GM12878 (cell line): ENCODE measurements around the gene TTK. TPM values are rescaled to one million over a fixed set of nuclear protein-coding genes. Genes with fewer than 3 reads are reported as not detected.

Source experiments
- ATAC-seq: fragments of 200-7000 bp; cut with Tn5 transposase; 3 replicates; pipeline ENCODE4 v1.9.1; 2020; ENCODE audit warnings: mild to moderate bottlenecking, moderate library complexity
- BruUV-seq: library from RNA; stranded (reverse); fragments of 400-500 nt; replicated peaks from 2 replicates; lab custom pipeline; 2021; lab: Mats Ljungman, UMichigan
- CTCF ChIA-PET: fragments of 300-600 bp; sonication (Branson Sonifier 250); formaldehyde crosslinking; extraction: SDS; loops from one replicate; lab custom pipeline; 2021; ENCODE audit warnings: inconsistent platforms; lab: Yijun Ruan, JAX
- POLR2A ChIA-PET: fragments of 350-600 bp; formaldehyde crosslinking; extraction: SDS; loops from one replicate; lab custom pipeline; 2021; ENCODE audit warnings: inconsistent platforms; lab: Charles Lee
- RAD21 ChIA-PET: fragments of 300-600 bp; sonication (Branson Sonifier 250); formaldehyde crosslinking; loops from one replicate; lab custom pipeline; 2023; ENCODE audit warnings: antibody characterized with exemption; ENCODE audit not compliant: unreplicated experiment; lab: Charles Lee
- SMC1A ChIA-PET: fragments of 300-600 bp; sonication (Branson Sonifier 250); formaldehyde crosslinking; loops from one replicate; lab custom pipeline; 2023; ENCODE audit not compliant: unreplicated experiment, uncharacterized antibody; lab: Charles Lee
- DNase-seq: peaks from one replicate; pipeline ENCODE4 v3.0.0-alpha.2; 2011; ENCODE audit warnings: low read depth, low spot score
- FAIRE-seq: peaks from 3 replicates; lab custom pipeline; 2011; peaks lifted over from hg19 to GRCh38; lab: Jason Lieb, UNC
- H2AFZ ChIP-seq: 2 replicates; pipeline ENCODE4 v1.6.0; 2011; ENCODE audit warnings: low read depth, low read length, control low read depth; ENCODE audit not compliant: control insufficient read depth
- H3K27ac ChIP-seq: 2 replicates; pipeline ENCODE4 v1.5.1; 2011; ENCODE audit warnings: control low read depth; ENCODE audit not compliant: control insufficient read depth, insufficient read depth
- H3K27me3 ChIP-seq, 2 experiments: replicated peaks in 1 of 2; 2 replicates each; pipeline versions ENCODE4 v1.6.0 to v1.6.1; 2011; ENCODE audit warnings: low read length in 1 of 2; ENCODE audit not compliant: control insufficient read depth in 2 of 2, insufficient read depth in 2 of 2
- H3K36me3 ChIP-seq, 2 experiments: 2 replicates each; pipeline ENCODE4 v1.5.1; 2011; ENCODE audit warnings: low read length in 1 of 2; ENCODE audit not compliant: control insufficient read depth in 2 of 2, insufficient read depth in 2 of 2
- H3K4me1 ChIP-seq: 2 replicates; pipeline ENCODE4 v1.6.1; 2011; ENCODE audit warnings: mild to moderate bottlenecking, low read length, moderate library complexity, mixed read lengths; ENCODE audit not compliant: control insufficient read depth, insufficient read depth
- H3K4me2 ChIP-seq: 2 replicates; pipeline ENCODE4 v1.6.0; 2011; ENCODE audit warnings: control low read depth; ENCODE audit not compliant: control insufficient read depth, insufficient read depth
- H3K4me3 ChIP-seq: fragments of 200-600 bp; sonication (generic); 2 replicates; pipeline ENCODE4 v1.5.1; 2016
- H3K79me2 ChIP-seq: 2 replicates; pipeline ENCODE4 v1.6.0; 2011; ENCODE audit warnings: low read length; ENCODE audit not compliant: control insufficient read depth, insufficient read depth
- H3K9ac ChIP-seq: 2 replicates; pipeline ENCODE4 v1.8.0; 2011; ENCODE audit warnings: low read length, control low read depth, mixed read lengths; ENCODE audit not compliant: control insufficient read depth, insufficient read depth
- H3K9me3 ChIP-seq: replicated peaks from 3 replicates; pipeline ENCODE4 v1.5.1; 2011; ENCODE audit warnings: mild to moderate bottlenecking, low read length; ENCODE audit not compliant: control insufficient read depth, insufficient read depth
- H4K20me1 ChIP-seq: 2 replicates; pipeline ENCODE4 v1.6.0; 2011; ENCODE audit not compliant: control insufficient read depth, insufficient read depth
- BRCA1 ChIP-seq: IDR thresholded peaks from 2 replicates; pipeline ENCODE4 v1.6.1; 2011; ENCODE audit warnings: low read depth, low read length, improper control_type of control experiment
- CBX5 ChIP-seq: sonication (generic); IDR thresholded peaks from 2 replicates; pipeline ENCODE4 v1.6.1; 2016; ENCODE audit warnings: low read depth, moderate library complexity, mild to moderate bottlenecking, inconsistent platforms
- CEBPB ChIP-seq, 2 experiments: fragments of 150-350 bp in 1 of 2; IDR thresholded peaks; 2 replicates each; pipeline ENCODE4 v1.6.1; 2012 to 2014; ENCODE audit warnings: low read depth in 2 of 2, low read length in 2 of 2, borderline replicate concordance in 1 of 2, inconsistent platforms in 1 of 2
- CREB1 ChIP-seq: IDR thresholded peaks from 2 replicates; pipeline ENCODE4 v1.6.1; 2012; ENCODE audit warnings: low read depth, mild to moderate bottlenecking, inconsistent platforms
- DPF2 ChIP-seq: fragments of 450-650 bp; IDR thresholded peaks from 2 replicates; pipeline ENCODE4 v1.6.1; 2017; ENCODE audit warnings: mild to moderate bottlenecking
- E2F8 ChIP-seq: fragments of 450-650 bp; IDR thresholded peaks from 2 replicates; pipeline ENCODE4 v1.6.1; 2018; ENCODE audit warnings: mild to moderate bottlenecking, low read depth, moderate library complexity; ENCODE audit not compliant: partially characterized antibody
- IKZF2 ChIP-seq, 2 experiments: fragments of 450-650 bp; IDR thresholded peaks; 2 replicates each; pipeline ENCODE4 v1.6.1; 2017; ENCODE audit warnings: mild to moderate bottlenecking in 2 of 2, moderate library complexity in 2 of 2
- KAT2A ChIP-seq: conservative IDR thresholded peaks from 2 replicates; pipeline ENCODE4 v1.6.1; 2011; ENCODE audit warnings: low read depth, low read length; ENCODE audit not compliant: control insufficient read depth
- MYB ChIP-seq: fragments of 150-350 bp; IDR thresholded peaks from 2 replicates; pipeline ENCODE4 v1.6.1; 2014; ENCODE audit warnings: mild to moderate bottlenecking, low read depth, low read length, borderline replicate concordance
- NBN ChIP-seq: fragments of 450-650 bp; IDR thresholded peaks from 2 replicates; pipeline ENCODE4 v1.6.1; 2016
- PAX5 ChIP-seq: IDR thresholded peaks from 2 replicates; pipeline ENCODE4 v1.6.1; 2011; ENCODE audit warnings: low read depth, low read length, borderline replicate concordance
- PML ChIP-seq: IDR thresholded peaks from 2 replicates; pipeline ENCODE4 v1.6.1; 2012; ENCODE audit warnings: low read length, inconsistent platforms
- POLR2AphosphoS5 ChIP-seq: IDR thresholded peaks from 2 replicates; pipeline ENCODE4 v1.6.1; 2011; ENCODE audit warnings: mild to moderate bottlenecking, low read length, inconsistent platforms
- SMC3 ChIP-seq: IDR thresholded peaks from 2 replicates; pipeline ENCODE4 v1.6.1; 2011; ENCODE audit warnings: low read length, improper control_type of control experiment, borderline replicate concordance
- SRF ChIP-seq, 2 experiments: IDR thresholded peaks; 2 replicates each; pipeline ENCODE4 v1.6.1; 2011; ENCODE audit warnings: low read depth in 2 of 2, low read length in 2 of 2, mild to moderate bottlenecking in 1 of 2, moderate library complexity in 1 of 2
- TAF1 ChIP-seq: IDR thresholded peaks from 2 replicates; pipeline ENCODE4 v1.6.1; 2011; ENCODE audit warnings: mild to moderate bottlenecking, low read depth, low read length, borderline replicate concordance
- ZBED1 ChIP-seq: IDR thresholded peaks from 2 replicates; pipeline ENCODE4 v1.6.1; 2016; ENCODE audit warnings: borderline replicate concordance
- ZBTB4 ChIP-seq: fragments of 450-650 bp; formaldehyde crosslinking; IDR thresholded peaks from 2 replicates; pipeline ENCODE4 v1.4.0; 2022; ENCODE audit warnings: mild to moderate bottlenecking, moderate library complexity
- ZNF207 ChIP-seq: fragments of 450-650 bp; IDR thresholded peaks from 2 replicates; pipeline ENCODE4 v1.6.1; 2014; ENCODE audit warnings: antibody characterized with exemption, mild to moderate bottlenecking, borderline replicate concordance
- ZNF384 ChIP-seq: IDR thresholded peaks from 2 replicates; pipeline ENCODE4 v1.6.1; 2012; ENCODE audit warnings: low read depth, mild to moderate bottlenecking, low read length, improper control_type of control experiment, borderline replicate concordance
- WGBS: methylation state at CpG from one replicate; pipeline ENCODE4 v1.1.6; 2016; ENCODE audit warnings: low lambda C conversion rate; ENCODE audit not compliant: insufficient replicate concordance, insufficient coverage; ENCODE audit errors: missing lambda C conversion rate; 5-methylcytosine and 5-hydroxymethylcytosine counted together
- in situ Hi-C: fragments of 300-500 bp; cut with MboI; formaldehyde crosslinking; loops from 9 replicates; pipeline ENCODE4 v1.14.3; 2018; ENCODE audit warnings: mixed read lengths
- intact Hi-C: fragments of 100-400 bp; cut with micrococcal nuclease; formaldehyde crosslinking; loops from one replicate; pipeline ENCODE4 v1.14.2; 2022; ENCODE audit not compliant: unreplicated experiment
- polyA plus RNA-seq, 11 experiments: library from polyadenylated mRNA; depleted of rRNA in 4 of 11; unstranded in 6 of 11; stranded (reverse) in 5 of 11; fragments of >200 nt; fragmentation: Nextera tagmentation in 4 of 11; fragmentation: Illumina TruSeq in 1 of 11; extraction: Ambion mirVana in 4 of 11; extraction: Trizol in 1 of 11; gene quantifications; 1 replicate in 1 of 11; 2 replicates in 10 of 11; pipeline versions ENCODE4 v1.2.1 to v1.2.3, GENCODE V29; 2011 to 2016; ENCODE audit warnings: inconsistent platforms in 2 of 11, missing spikeins in 2 of 11, low read depth in 1 of 11
- total RNA-seq, 4 experiments: library from RNA; depleted of rRNA in 3 of 4; stranded (reverse); fragments of >200 nt in 3 of 4; fragmentation: Illumina TruSeq in 1 of 4; extraction: Trizol in 1 of 4; gene quantifications; 2 replicates each; pipeline versions ENCODE4 v1.2.1 to v1.2.3, GENCODE V29; 2013 to 2021

Gene TTK
- total and polyA plus RNA-seq, 10 of the 15 experiments (the other 5 are each of a cell fraction or from before 2014, with no cell fraction given) = 23.8 to 52.4 (median 36.0) TPM

- TF ChIP-seq ZBTB4 (CRISPR knock-in tag) = no peak
- no peak for TF ChIP-seq POLR2AphosphoS5
- no peak for TF ChIP-seq ZBED1
- TF ChIP-seq IKZF2 (IDR thresholded peaks at IDR 0.05) = no peak
- no peak for TF ChIP-seq PAX5
- no peak for TF ChIP-seq ZNF384
- TF ChIP-seq CBX5 = no peak
Observed at GRCh38 chr6:80021591-80021990, 17.1 kb downstream of the TTK start (continued).

GRCh38 chr6:80022803-80023202 lies 18.4 kb downstream of the TTK start:
- RAD21 ChIA-PET = no interaction called here
- no peaks in the 10 kb centered on the region for H3K79me2 ChIP-seq
- H3K9me3 ChIP-seq = no peaks in the 10 kb centered on the region; the same call in 2 of the 3 replicates
- CTCF ChIA-PET = no interaction called here
- no peaks in the 10 kb centered on the region for H3K4me1 ChIP-seq
- H3K36me3 ChIP-seq = no peaks in the 10 kb centered on the region; a peak in 1 of 4 replicates
- intact Hi-C loops = no loop called here
- ATAC-seq (no peak), DNase-seq (no peak), FAIRE-seq (no peak)
- POLR2A ChIA-PET = no interaction called here
- no peak overlapping the region for H3K9ac ChIP-seq
- no peak overlapping the region for H3K4me2 ChIP-seq
- no peak overlapping the region for H3K27ac ChIP-seq
- 72% methylated on average over 4 of the region's 4 CpGs for WGBS
- no peak overlapping the region for H3K4me3 ChIP-seq
- SMC1A ChIA-PET = no interaction called here
- H2AFZ ChIP-seq = no peak overlapping the region
- no peaks in the 10 kb centered on the region for H3K27me3 ChIP-seq
- BruUV-seq = no TSS peak
- H4K20me1 ChIP-seq = no peaks in the 10 kb centered on the region
- in situ Hi-C loops = no loop called here
- no peak for TF ChIP-seq MYB
- TF ChIP-seq NBN = no peak
- no peak for TF ChIP-seq ZNF207
- no peak for TF ChIP-seq SMC3
- no peak for TF ChIP-seq TAF1
- TF ChIP-seq DPF2 = no peak
- TF ChIP-seq E2F8 = no peak
- no peak for TF ChIP-seq KAT2A
- TF ChIP-seq PAX5 = no peak
- TF ChIP-seq CEBPB (IDR thresholded peaks at IDR 0.05; ENCODE audit: borderline replicate concordance in 1 of 2, low read depth in 2 of 2, low read length in 2 of 2) = no peak
- TF ChIP-seq PML = no peak
- no peak for TF ChIP-seq BRCA1
- TF ChIP-seq SRF (IDR thresholded peaks at IDR 0.05; ENCODE audit: low read depth in 2 of 2, low read length in 2 of 2) = no peak
- no peak for TF ChIP-seq CREB1
